ENCODE data around the gene ETNPPL. TPM values are rescaled to one million over a fixed set of nuclear protein-coding genes. Genes with fewer than 3 reads are reported as not detected.

Gene ETNPPL
- total and polyA plus RNA-seq, 2 of the 4 experiments (the other 2 are of a cell fraction), result not detected

- in situ Hi-C loops (cut with MboI; ENCODE audit: low sequenced_read_pairs), result no loop called here
These were observed 4.4 kb downstream of the ETNPPL start for GRCh38 chr4:108758498-108758897.

More at GRCh38 chr4:108758498-108758897, 4.4 kb downstream of the ETNPPL start:
- Histone ChIP-seq H3K4me1 (ENCODE audit: control insufficient read depth, insufficient read depth, low read length) (no peaks in the 10 kb centered on the region), H3K36me3 (ENCODE audit: control insufficient read depth, insufficient read depth, low read length) (no peaks in the 10 kb centered on the region), H3K9me1 (ENCODE audit: insufficient read depth, low read length) (no peaks in the 10 kb centered on the region), H2BK5ac (ENCODE audit: low read depth, low read length, poor library complexity, severe bottlenecking) (no peak overlapping the region), H3K27me3 (ENCODE audit: control insufficient read depth, insufficient read depth, low read length) (peaks cover 21% of the 10 kb centered on the region), H4K8ac (ENCODE audit: low read depth in 2 of 2, low read length in 2 of 2) (no peak overlapping the region), H3K56ac (ENCODE audit: extremely low read depth, insufficient read depth, low read length) (no peak overlapping the region), H4K5ac (ENCODE audit: low read depth, low read length) (no peak overlapping the region), H3K9me3 (ENCODE audit: control insufficient read depth, insufficient read depth, low read length) (no peaks in the 10 kb centered on the region), H2BK120ac (ENCODE audit: low read depth, low read length) (no peak overlapping the region), H4K20me1 (ENCODE audit: insufficient read depth, low read length) (no peaks in the 10 kb centered on the region), H3K14ac (replicated peaks; ENCODE audit: low read depth, low read length) (no peak overlapping the region), H3K4me2 (ENCODE audit: low read depth, low read length) (no peak overlapping the region), H3K23ac (ENCODE audit: low read depth, low read length) (no peak overlapping the region), H3K79me1 (ENCODE audit: low read depth in 1 of 2, low read length in 2 of 2) (no peaks in the 10 kb centered on the region), H2AK9ac (replicated peaks; ENCODE audit: low read depth, low read length, poor library complexity) (no peak overlapping the region), H2AK5ac (ENCODE audit: low read depth, low read length) (no peak overlapping the region), H3K27ac (ENCODE audit: insufficient read depth, low read length) (no peak overlapping the region), H2BK20ac (ENCODE audit: low read depth, low read length) (no peak overlapping the region), H3K4ac (ENCODE audit: low read depth, low read length) (no peak overlapping the region), H2BK15ac (ENCODE audit: low read depth, low read length) (no peak overlapping the region), H3K9ac (ENCODE audit: low read depth, low read length) (no peak overlapping the region), H3K4me3 (ENCODE audit: insufficient read depth, low read depth, low read length) (no peak overlapping the region), H4K91ac (ENCODE audit: insufficient read depth, low read depth, low read length) (no peak overlapping the region), H2AFZ (replicated peaks; ENCODE audit: low read length, poor library complexity) (no peak overlapping the region), H3K18ac (ENCODE audit: low read depth, low read length) (no peak overlapping the region)
- WGBS, 2 experiments (ENCODE audit: extremely low coverage in 2 of 2, insufficient read length in 1 of 2), result 33% methylated on average over 1 of the region's 9 CpGs; no CpG with 5 or more reads in 1 of the 2 experiments
- ChIA-PET CTCF (no interaction called here), POLR2A (ENCODE audit: unreplicated experiment) (no interaction called here)
- intact Hi-C loops (cut with micrococcal nuclease), result no loop called here
- dilution Hi-C loops (cut with HindIII; ENCODE audit: low sequenced_read_pairs, unreplicated experiment), result no loop called here
- ATAC-seq (ENCODE audit: low read depth) (no peak), DNase-seq (no peak)
- TF ChIP-seq CEBPB (IDR thresholded peaks at IDR 0.05; ENCODE audit: low read depth, low read length), result no peak
- TF ChIP-seq BHLHE40 (IDR thresholded peaks at IDR 0.05; ENCODE audit: low read depth, low read length), result no peak
- TF ChIP-seq, protein P1, sequence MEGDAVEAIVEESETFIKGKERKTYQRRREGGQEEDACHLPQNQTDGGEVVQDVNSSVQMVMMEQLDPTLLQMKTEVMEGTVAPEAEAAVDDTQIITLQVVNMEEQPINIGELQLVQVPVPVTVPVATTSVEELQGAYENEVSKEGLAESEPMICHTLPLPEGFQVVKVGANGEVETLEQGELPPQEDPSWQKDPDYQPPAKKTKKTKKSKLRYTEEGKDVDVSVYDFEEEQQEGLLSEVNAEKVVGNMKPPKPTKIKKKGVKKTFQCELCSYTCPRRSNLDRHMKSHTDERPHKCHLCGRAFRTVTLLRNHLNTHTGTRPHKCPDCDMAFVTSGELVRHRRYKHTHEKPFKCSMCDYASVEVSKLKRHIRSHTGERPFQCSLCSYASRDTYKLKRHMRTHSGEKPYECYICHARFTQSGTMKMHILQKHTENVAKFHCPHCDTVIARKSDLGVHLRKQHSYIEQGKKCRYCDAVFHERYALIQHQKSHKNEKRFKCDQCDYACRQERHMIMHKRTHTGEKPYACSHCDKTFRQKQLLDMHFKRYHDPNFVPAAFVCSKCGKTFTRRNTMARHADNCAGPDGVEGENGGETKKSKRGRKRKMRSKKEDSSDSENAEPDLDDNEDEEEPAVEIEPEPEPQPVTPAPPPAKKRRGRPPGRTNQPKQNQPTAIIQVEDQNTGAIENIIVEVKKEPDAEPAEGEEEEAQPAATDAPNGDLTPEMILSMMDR (conservative IDR thresholded peaks at IDR 0.05; ENCODE audit: low read depth, low read length), result no peak
- TF ChIP-seq RFX5 (IDR thresholded peaks at IDR 0.05; ENCODE audit: low read depth, low read length), result no peak
- TF ChIP-seq RAD21 (IDR thresholded peaks at IDR 0.05; ENCODE audit: low read length), result no peak
- no peak for TF ChIP-seq MAZ (IDR thresholded peaks at IDR 0.05; ENCODE audit: borderline replicate concordance, low read depth, low read length)
- no peak for TF ChIP-seq FOS (IDR thresholded peaks at IDR 0.05; ENCODE audit: low read depth, low read length)
- no peak for TF ChIP-seq POLR2A (IDR thresholded peaks at IDR 0.05; ENCODE audit: low read depth, low read length)
- TF ChIP-seq ELK1 (IDR thresholded peaks at IDR 0.05; ENCODE audit: borderline replicate concordance, low read depth, low read length), result no peak
- TF ChIP-seq MAFK (IDR thresholded peaks at IDR 0.05; ENCODE audit: low read depth, low read length), result no peak
- no peak for TF ChIP-seq RCOR1 (IDR thresholded peaks at IDR 0.05; ENCODE audit: insufficient replicate concordance, low read length)
- TF ChIP-seq, protein P2, sequence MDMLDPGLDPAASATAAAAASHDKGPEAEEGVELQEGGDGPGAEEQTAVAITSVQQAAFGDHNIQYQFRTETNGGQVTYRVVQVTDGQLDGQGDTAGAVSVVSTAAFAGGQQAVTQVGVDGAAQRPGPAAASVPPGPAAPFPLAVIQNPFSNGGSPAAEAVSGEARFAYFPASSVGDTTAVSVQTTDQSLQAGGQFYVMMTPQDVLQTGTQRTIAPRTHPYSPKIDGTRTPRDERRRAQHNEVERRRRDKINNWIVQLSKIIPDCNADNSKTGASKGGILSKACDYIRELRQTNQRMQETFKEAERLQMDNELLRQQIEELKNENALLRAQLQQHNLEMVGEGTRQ (IDR thresholded peaks at IDR 0.05; ENCODE audit: low read depth, low read length), result no peak
- TF ChIP-seq CHD1 (IDR thresholded peaks at IDR 0.05; ENCODE audit: low read depth, low read length), result no peak
- TF ChIP-seq MXI1 (IDR thresholded peaks at IDR 0.05; ENCODE audit: borderline replicate concordance, low read depth, low read length), result no peak
- TF ChIP-seq SMC3 (IDR thresholded peaks at IDR 0.05; ENCODE audit: low read depth, low read length), result no peak
- TF ChIP-seq NFE2L2 (IDR thresholded peaks at IDR 0.05; ENCODE audit: low read depth, low read length), result no peak
- no TSS peak for BruUV-seq (replicated peaks)
